ENCODE results near the gene TBCD.
"Not testable (repeated sequence)": the region's sequence is repeated elsewhere in the genome, so short reads cannot be mapped to it uniquely, and the experiment has no call there.

TBCD gene

DNA sequence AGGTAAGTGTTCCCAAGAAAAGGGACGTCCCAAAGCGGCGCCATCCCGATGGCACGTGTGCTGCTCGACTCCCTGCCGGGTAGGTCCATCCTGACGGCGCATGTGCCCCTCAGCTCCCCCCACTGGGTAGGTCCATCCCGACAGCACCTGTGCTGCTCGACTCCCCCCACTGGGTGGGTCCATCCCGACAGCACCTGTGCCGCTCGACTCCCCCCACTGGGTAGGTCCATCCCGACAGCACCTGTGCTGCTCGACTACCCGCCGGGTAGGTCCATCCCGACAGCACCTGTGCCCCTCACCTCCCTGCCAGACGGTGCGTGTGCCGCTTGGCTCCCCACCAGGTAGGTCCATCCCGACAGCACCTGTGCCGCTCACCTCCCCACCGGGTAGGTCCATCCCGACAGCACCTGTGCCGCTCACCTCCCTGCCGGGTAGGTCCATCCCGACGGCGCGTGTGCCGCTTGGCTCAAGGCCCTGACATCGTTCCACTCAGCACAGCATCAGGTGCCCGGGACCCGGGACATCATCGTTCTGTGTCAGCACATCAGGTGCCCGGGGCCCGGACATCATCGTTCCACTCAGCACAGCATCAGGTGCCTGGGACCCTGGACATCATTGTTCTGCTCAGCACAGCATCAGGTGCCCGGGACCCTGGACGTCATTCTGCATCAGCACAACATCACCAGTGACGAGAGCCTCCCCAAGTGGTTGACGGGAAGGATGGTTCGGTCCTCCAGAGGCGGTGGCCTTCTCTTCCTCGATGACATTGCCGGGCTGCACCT, 22.2 kb upstream of the TBCD start:
- no peak for DNase-seq

GRCh38 chr17:82732118-82732743, 19.6 kb upstream of the TBCD start:
- DNase-seq = no peak

- peak; percentile 35 for DNase-seq
These were observed 16.6 kb upstream of the TBCD start, which contains the start of gene FN3K for GRCh38 chr17:82734987-82735866. TSS of gene FN3K (plus strand) at chr17:82735615. CDS start at chr17:82735637, 22 bp downstream.

DNA sequence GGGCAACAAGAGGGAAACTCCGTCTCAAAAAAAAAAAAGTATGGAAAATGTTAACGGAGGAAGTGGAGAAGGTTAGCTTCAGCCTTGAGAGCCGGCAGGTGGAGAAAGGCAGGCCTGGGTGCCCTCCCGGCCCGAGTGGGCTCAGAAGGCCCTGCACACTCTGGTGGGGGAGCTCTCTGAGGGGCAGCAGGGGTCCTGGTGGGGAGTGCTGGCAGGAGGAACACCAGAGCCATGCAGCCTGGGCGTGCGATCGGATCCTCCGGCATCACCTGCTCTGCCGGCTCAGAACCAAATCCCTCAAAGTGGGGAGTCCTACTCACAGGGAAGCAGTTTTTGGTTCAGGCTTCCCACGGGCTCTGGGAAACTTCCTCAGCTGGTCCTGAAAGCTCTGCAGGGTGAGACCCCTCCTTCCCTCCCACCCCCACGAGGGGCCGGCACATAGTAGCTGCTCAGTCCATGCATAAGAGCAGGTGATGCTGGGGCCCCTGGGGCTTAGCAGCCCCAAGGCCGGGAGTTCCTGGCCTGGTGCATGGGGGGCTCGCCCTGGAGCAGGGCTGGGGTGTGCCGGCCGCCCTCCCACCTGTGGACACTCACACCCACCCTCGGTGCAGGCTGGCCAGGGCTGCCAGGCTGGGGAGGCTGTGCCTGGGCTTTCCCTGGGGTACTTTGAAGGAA, 15.2 kb upstream of the TBCD start:
- DNase-seq = no peak

GRCh38 chr17:82737967-82738877, 13.6 kb upstream of the TBCD start:
- DNase-seq = no peak

DNA sequence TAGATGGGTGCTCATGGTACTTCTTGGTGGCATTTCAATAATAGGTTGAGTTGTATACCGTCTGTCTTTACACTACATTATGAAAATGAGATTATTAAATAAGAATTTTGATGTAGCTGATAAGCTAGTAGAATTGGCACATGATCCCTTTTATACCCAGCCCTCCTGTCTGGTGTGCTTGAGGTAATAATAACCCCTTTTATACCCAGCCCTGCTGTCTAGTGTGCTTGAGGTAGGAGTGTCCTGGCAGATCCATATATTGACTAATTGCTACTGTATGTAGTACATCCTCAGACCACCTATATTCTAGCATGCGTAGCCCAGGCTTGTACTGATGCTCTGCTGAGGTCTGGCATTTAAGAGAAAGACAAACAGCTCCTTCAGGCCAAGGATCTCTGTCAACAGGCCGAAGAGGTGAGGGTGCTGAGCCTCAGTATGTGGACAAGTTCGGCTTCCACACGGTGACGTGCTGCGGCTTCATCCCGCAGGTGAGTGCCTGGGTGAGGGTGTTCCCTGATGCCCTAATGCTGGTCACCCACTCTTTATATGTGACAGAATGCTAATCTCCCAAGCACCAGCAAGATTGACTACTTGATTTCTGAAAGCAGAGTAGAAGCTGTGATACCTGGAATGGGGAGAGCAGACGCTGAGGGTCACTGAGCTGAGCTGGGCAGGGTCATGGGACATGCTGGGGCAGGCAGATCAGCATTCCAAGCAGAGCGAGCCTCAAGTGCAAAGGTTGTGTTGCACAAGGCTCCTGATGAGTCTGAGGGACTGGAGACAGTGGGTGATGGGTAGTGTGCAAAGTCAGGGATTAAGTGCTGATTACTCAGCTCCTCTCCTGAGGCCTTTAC, 10.7 kb upstream of the TBCD start:
- no peak for DNase-seq

- no peak for DNase-seq
These were observed 8.3 kb upstream of the TBCD start for GRCh38 chr17:82743344-82744219.

GRCh38 chr17:82744736-82745135, 7.1 kb upstream of the TBCD start:
- DNase-seq = not testable (repeated sequence)

GRCh38 chr17:82745524-82745923, 6.3 kb upstream of the TBCD start:
- DNase-seq = no peak

- no peak for DNase-seq
These were observed 3.1 kb upstream of the TBCD start for GRCh38 chr17:82748756-82749155.

- peak; percentile 23 for DNase-seq
These were observed 1.5 kb upstream of the TBCD start for GRCh38 chr17:82750241-82750908.

GRCh38 chr17:82751171-82751570, 694 bp upstream of the TBCD start:
- no peak for DNase-seq

- peak; percentile 62 for DNase-seq
These were observed 721 bp downstream of the TBCD start for GRCh38 chr17:82752371-82753200.

DNA sequence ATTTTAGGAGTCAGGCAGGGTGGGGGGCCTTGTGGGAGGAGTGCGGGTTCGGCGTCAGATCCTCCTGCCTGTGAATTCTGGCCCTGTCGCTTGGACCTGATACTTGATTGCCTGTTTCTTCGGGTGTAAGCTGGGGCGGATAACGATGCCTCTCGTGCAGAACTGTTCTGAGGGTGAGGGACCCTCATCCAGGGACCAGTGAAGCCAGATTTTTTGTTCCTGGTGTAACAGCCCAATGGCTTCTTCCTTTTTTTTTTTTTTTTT, 1.3 kb downstream of the TBCD start:
- no peak for DNase-seq

DNA sequence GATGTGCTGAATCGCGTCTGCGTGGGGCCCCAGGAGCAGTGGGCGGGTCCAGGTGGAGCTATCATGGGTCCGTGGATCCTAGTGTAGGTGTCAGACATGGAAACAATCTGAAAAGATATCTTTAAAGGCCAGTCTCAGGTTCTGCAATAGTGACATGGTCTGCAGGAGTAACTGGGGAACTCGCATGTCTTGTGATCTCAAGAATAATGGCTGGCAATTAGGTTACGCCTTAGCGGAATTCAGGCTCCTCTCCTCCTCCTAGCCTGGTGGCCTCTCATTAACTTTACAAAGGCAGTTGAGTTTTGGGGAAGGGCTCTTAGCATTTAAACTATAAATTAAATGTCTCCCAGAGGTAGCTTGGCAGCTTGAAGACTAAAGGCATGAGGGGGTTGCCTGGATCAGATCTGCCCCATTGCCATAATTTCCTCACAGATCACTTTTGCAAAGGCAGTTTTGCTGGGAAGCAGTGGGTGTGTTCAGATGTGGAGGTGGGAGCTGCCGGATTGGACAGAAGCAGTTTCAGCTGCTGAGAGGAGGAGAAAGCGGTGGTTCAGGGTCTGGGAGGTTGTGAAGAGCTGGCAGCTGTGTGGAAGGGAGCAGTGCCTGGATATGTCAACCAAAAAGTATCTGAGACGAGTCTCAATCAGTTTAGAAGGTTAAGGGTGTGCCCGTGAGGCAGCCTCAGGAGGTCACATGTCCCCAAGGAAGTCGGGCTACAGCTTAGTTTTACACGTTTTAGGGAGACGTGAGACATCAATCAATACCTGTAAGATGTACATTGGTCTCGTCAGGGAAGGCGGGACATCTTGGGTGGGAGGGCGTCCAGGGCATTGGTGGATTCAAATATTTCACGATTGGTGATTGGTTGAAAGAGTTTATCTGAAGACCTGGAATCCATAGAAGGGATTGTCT, 2.7 kb downstream of the TBCD start:
- DNase-seq = no peak

GRCh38 chr17:82756166-82756565, 4.3 kb downstream of the TBCD start:
- no peak for DNase-seq

DNA sequence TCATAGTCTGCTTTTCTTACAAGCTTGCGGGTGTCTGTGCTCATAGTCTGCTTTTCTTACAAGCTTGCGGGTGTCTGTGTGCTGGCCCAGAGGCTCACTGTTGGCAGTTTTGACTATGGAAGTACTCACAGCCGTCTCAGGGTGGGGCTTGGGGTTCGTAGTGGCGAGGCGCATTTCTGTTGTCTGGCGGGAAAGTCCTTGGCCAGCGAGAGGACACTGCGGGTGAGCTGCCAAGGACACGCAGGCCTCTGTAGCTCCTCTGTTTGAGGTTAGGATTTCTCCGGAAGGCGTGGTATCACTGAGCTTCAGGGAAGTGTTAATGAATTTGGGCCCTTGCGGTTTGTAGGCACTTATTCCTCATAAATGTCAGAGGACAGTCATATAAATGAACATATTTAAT, 13.5 kb downstream of the TBCD start:
- no peak for DNase-seq

Data from activated CD8-positive, alpha-beta memory T cell treated with anti-CD3 and anti-CD28 coated beads, Interleukin-2, amount 50 U/mL, for 4 hours (primary cell).